ENCODE results near the gene GTF2A1.

GRCh38 chr14:81222126-81222525 is 1.4 kb upstream of the GTF2A1 start:
- no peak for TF ChIP-seq POLR2A (IDR thresholded peaks at IDR 0.05)
- no peak for TF ChIP-seq CTCF (IDR thresholded peaks at IDR 0.05)
